Neural cell (in vitro differentiated cells): ENCODE data around the gene LDLRAD2. TPM values are rescaled to one million over a fixed set of nuclear protein-coding genes. Genes with fewer than 3 reads are reported as not detected.

Experiments used
- H2AFZ ChIP-seq: fragments of 200-600, 300-800 bp; sonication (generic), shearing (Covaris generic); 2 replicates; pipeline ENCODE4 v1.6.0; 2014; ENCODE audit warnings: low read depth, mild to moderate bottlenecking, antibody characterized with exemption, low read length, moderate library complexity
- H3F3A ChIP-seq: fragments of 200-600 bp; shearing (Covaris generic); 2 replicates; pipeline ENCODE4 v1.6.1; 2016; ENCODE audit warnings: mild to moderate bottlenecking, moderate library complexity, mixed read lengths, antibody characterized with exemption, low read length; ENCODE audit not compliant: insufficient read depth, poor library complexity, severe bottlenecking
- H3K27ac ChIP-seq: fragments of 200-600, 300-800 bp; sonication (generic), shearing (Covaris generic); 2 replicates; pipeline ENCODE4 v1.5.1; 2014; ENCODE audit warnings: mild to moderate bottlenecking, low read length, moderate library complexity
- H3K27me3 ChIP-seq: fragments of 300-800, 200-600 bp; sonication (generic), shearing (Covaris generic); 2 replicates; pipeline ENCODE4 v1.6.0; 2014; ENCODE audit warnings: mild to moderate bottlenecking, low read depth, low read length, moderate library complexity; ENCODE audit not compliant: insufficient read depth
- H3K36me3 ChIP-seq: fragments of 300-800, 200-600 bp; sonication (generic), shearing (Covaris generic); 2 replicates; pipeline ENCODE4 v1.5.1; 2014; ENCODE audit warnings: mild to moderate bottlenecking, antibody characterized with exemption, low read length, moderate library complexity; ENCODE audit not compliant: insufficient read depth
- H3K4me2 ChIP-seq: fragments of 300-800, 200-600 bp; sonication (generic), shearing (Covaris generic); 2 replicates; pipeline ENCODE4 v1.6.0; 2014; ENCODE audit warnings: mild to moderate bottlenecking, low read length
- H3K4me3 ChIP-seq: fragments of 300-800, 200-600 bp; sonication (generic), shearing (Covaris generic); 2 replicates; pipeline ENCODE4 v1.5.1; 2014; ENCODE audit warnings: mild to moderate bottlenecking, low read length, moderate library complexity
- H3K79me2 ChIP-seq: fragments of 200-600 bp; shearing (Covaris generic); replicated peaks from 2 replicates; pipeline ENCODE4 v1.6.0; 2014; ENCODE audit warnings: mild to moderate bottlenecking, low read length, moderate library complexity; ENCODE audit not compliant: insufficient read depth
- H3K9ac ChIP-seq: fragments of 300-800, 200-600 bp; sonication (generic), shearing (Covaris generic); 2 replicates; pipeline ENCODE4 v1.6.1; 2016; ENCODE audit warnings: mild to moderate bottlenecking, low read length, mixed read lengths
- H3K9me2 ChIP-seq: fragments of 200-600 bp; shearing (Covaris generic); 2 replicates; pipeline ENCODE4 v1.6.1; 2016; ENCODE audit warnings: mild to moderate bottlenecking, low read length, mixed read lengths; ENCODE audit not compliant: insufficient read depth
- H3K9me3 ChIP-seq: fragments of 200-600, 300-800 bp; sonication (generic), shearing (Covaris generic); 2 replicates; pipeline ENCODE4 v1.6.1; 2016; ENCODE audit warnings: mild to moderate bottlenecking, mixed run types, low read length, moderate library complexity, mixed read lengths
- H4K20me1 ChIP-seq: fragments of 200-600 bp; shearing (Covaris generic); 2 replicates; pipeline ENCODE4 v1.6.1; 2016; ENCODE audit warnings: mild to moderate bottlenecking, mixed run types; ENCODE audit not compliant: insufficient read depth
- EP300 ChIP-seq: fragments of 450-650 bp; conservative IDR thresholded peaks from 2 replicates; pipeline ENCODE4 v1.6.1; 2014; ENCODE audit warnings: antibody characterized with exemption, mild to moderate bottlenecking, moderate library complexity; ENCODE audit not compliant: poor library complexity, severe bottlenecking
- EZH2 ChIP-seq: fragments of 200-600, 300-800 bp; shearing (Covaris generic), sonication (generic); IDR thresholded peaks from 2 replicates; pipeline ENCODE4 v1.6.1; 2014; ENCODE audit warnings: antibody characterized with exemption, low read length, borderline replicate concordance, mild to moderate bottlenecking; ENCODE audit not compliant: insufficient read depth, poor library complexity, severe bottlenecking
- MXI1 ChIP-seq: fragments of 450-650 bp; conservative IDR thresholded peaks from 2 replicates; pipeline ENCODE4 v1.6.1; 2014; ENCODE audit warnings: antibody characterized with exemption, mild to moderate bottlenecking; ENCODE audit not compliant: poor library complexity, severe bottlenecking
- POLR2AphosphoS5 ChIP-seq: IDR thresholded peaks from 2 replicates; pipeline ENCODE4 v1.6.1; 2012
- RAD21 ChIP-seq: fragments of 450-650 bp; conservative IDR thresholded peaks from 2 replicates; pipeline ENCODE4 v1.6.1; 2014; ENCODE audit warnings: antibody characterized with exemption, mild to moderate bottlenecking, moderate library complexity
- SMC3 ChIP-seq: fragments of 450-650 bp; conservative IDR thresholded peaks from 2 replicates; pipeline ENCODE4 v1.6.1; 2014; ENCODE audit warnings: antibody characterized with exemption, mild to moderate bottlenecking, moderate library complexity; ENCODE audit not compliant: poor library complexity
- TAF1 ChIP-seq: IDR thresholded peaks from 2 replicates; pipeline ENCODE4 v1.6.1; 2012; ENCODE audit warnings: low read depth
- polyA plus RNA-seq: library from polyadenylated mRNA; depleted of rRNA; stranded (reverse); fragments of >200 nt; gene quantifications from 2 replicates; pipeline ENCODE4 v1.2.3, GENCODE V29; 2014
- TF ChIP-seq, protein P1 (sequence below): fragments of 450-650 bp; IDR thresholded peaks from 2 replicates; pipeline ENCODE4 v1.5.1; 2014; ENCODE audit warnings: antibody characterized with exemption, mild to moderate bottlenecking, moderate library complexity; ENCODE audit not compliant: poor library complexity, severe bottlenecking
- TF ChIP-seq, protein P2 (sequence below): IDR thresholded peaks from 2 replicates; pipeline ENCODE4 v1.6.1; 2012; ENCODE audit warnings: borderline replicate concordance

The LDLRAD2 gene
- polyA plus RNA-seq, 1 donor from 2014 or later, result not detected

DNA sequence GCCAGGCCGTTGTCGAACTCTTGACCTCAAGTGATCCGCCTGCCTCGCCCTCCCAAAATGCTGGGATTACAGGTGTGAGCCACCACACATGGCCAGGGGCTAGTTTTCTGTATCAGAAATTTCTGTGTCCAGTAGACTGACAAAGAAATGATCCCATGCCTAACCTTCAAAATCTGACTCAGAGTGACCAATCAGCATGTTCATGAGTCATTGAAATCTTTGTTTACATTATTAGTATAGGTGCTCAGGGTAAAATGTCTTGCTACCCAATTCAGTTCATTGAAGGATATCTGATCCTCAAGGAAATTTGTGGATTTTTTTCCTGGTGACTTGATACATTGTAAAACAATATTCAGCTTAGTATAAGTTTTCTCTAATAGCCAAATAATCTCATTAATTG lies 11.0 kb upstream of the LDLRAD2 start (continued):
- no peak for TF ChIP-seq SMC3

DNA sequence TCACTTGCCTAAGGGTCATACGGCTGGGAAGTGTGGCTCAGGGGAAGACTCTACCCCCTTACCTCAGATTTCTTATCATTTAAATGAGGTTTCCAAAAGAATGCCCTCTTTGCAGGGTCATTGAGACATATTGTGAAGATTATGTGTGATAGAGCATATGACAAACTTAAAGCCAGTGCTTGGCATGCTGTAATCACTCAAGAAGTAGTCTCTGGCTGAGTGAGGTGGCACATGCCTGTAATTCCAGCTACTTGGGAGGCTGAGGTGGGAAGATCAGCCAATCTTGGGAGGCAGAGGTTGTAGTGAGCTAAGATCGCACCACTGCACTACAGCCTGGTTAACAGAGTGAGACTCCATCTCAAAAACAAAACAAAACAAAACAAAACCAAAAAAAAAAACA lies 7.5 kb upstream of the LDLRAD2 start:
- no peak overlapping the region for H3K9ac ChIP-seq
- no peak overlapping the region for H3K27ac ChIP-seq
- H3K9me2 ChIP-seq, result no peaks in the 10 kb centered on the region
- H3K9me3 ChIP-seq, result no peaks in the 10 kb centered on the region
- no peak overlapping the region for H2AFZ ChIP-seq
- no peaks in the 10 kb centered on the region for H3K79me2 ChIP-seq
- H3K36me3 ChIP-seq, result no peaks in the 10 kb centered on the region
- TF ChIP-seq, protein P1, sequence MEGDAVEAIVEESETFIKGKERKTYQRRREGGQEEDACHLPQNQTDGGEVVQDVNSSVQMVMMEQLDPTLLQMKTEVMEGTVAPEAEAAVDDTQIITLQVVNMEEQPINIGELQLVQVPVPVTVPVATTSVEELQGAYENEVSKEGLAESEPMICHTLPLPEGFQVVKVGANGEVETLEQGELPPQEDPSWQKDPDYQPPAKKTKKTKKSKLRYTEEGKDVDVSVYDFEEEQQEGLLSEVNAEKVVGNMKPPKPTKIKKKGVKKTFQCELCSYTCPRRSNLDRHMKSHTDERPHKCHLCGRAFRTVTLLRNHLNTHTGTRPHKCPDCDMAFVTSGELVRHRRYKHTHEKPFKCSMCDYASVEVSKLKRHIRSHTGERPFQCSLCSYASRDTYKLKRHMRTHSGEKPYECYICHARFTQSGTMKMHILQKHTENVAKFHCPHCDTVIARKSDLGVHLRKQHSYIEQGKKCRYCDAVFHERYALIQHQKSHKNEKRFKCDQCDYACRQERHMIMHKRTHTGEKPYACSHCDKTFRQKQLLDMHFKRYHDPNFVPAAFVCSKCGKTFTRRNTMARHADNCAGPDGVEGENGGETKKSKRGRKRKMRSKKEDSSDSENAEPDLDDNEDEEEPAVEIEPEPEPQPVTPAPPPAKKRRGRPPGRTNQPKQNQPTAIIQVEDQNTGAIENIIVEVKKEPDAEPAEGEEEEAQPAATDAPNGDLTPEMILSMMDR, result no peak
- TF ChIP-seq RAD21 (no peak), TAF1 (no peak), SMC3 (no peak), EZH2 (no peak), MXI1 (no peak)
- TF ChIP-seq, protein P2, sequence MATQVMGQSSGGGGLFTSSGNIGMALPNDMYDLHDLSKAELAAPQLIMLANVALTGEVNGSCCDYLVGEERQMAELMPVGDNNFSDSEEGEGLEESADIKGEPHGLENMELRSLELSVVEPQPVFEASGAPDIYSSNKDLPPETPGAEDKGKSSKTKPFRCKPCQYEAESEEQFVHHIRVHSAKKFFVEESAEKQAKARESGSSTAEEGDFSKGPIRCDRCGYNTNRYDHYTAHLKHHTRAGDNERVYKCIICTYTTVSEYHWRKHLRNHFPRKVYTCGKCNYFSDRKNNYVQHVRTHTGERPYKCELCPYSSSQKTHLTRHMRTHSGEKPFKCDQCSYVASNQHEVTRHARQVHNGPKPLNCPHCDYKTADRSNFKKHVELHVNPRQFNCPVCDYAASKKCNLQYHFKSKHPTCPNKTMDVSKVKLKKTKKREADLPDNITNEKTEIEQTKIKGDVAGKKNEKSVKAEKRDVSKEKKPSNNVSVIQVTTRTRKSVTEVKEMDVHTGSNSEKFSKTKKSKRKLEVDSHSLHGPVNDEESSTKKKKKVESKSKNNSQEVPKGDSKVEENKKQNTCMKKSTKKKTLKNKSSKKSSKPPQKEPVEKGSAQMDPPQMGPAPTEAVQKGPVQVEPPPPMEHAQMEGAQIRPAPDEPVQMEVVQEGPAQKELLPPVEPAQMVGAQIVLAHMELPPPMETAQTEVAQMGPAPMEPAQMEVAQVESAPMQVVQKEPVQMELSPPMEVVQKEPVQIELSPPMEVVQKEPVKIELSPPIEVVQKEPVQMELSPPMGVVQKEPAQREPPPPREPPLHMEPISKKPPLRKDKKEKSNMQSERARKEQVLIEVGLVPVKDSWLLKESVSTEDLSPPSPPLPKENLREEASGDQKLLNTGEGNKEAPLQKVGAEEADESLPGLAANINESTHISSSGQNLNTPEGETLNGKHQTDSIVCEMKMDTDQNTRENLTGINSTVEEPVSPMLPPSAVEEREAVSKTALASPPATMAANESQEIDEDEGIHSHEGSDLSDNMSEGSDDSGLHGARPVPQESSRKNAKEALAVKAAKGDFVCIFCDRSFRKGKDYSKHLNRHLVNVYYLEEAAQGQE, result no peak
- no peak overlapping the region for H3K4me2 ChIP-seq
- no peaks in the 10 kb centered on the region for H3F3A ChIP-seq
- H3K4me3 ChIP-seq, result no peak overlapping the region
- H3K27me3 ChIP-seq, result no peaks in the 10 kb centered on the region
- H4K20me1 ChIP-seq, result no peaks in the 10 kb centered on the region

DNA sequence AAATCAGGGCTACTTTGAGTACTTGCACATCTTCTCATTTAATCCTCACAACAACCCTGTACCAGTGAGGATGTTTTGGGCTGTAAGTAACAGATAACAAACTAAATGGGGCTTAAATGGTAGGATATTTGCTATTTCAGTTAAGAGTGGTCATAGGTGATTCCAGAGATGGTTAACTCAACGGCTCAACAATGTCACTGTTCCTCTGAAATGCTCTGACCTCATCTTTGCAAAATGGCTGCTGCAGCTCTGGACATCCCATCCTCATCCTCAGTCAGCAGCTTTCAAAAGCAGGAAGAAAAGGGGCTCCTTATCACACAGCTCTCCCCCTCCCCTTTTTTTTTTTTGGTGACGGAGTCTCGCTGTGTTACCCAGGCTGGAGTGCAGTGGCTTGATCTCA lies 1.5 kb downstream of the LDLRAD2 start:
- Histone ChIP-seq H3K27me3 (peaks cover 7% of the 10 kb centered on the region), H4K20me1 (no peaks in the 10 kb centered on the region), H3K4me2 (no peak overlapping the region), H3K4me3 (no peak overlapping the region), H3F3A (no peaks in the 10 kb centered on the region), H3K9ac (no peak overlapping the region), H3K9me3 (no peaks in the 10 kb centered on the region), H3K27ac (no peak overlapping the region), H3K79me2 (no peaks in the 10 kb centered on the region), H2AFZ (no peak overlapping the region), H3K9me2 (no peaks in the 10 kb centered on the region), H3K36me3 (no peaks in the 10 kb centered on the region)
- TF ChIP-seq, protein P1, result no peak
- TF ChIP-seq RAD21 (no peak), SMC3 (no peak), TAF1 (no peak), EP300 (no peak), POLR2AphosphoS5 (no peak), MXI1 (no peak), EZH2 (no peak)
- TF ChIP-seq, protein P2, result no peak
